C4-2B (cell line): ENCODE data around the gene PRKCA.

Experiments
- H3K27ac ChIP-seq: fragments of 450-650 bp; 2 replicates; pipeline ENCODE4 v1.5.1; 2017
- ZFX ChIP-seq: fragments of 450-650 bp; IDR thresholded peaks from 2 replicates; pipeline ENCODE4 v1.6.1; 2017
- TF ChIP-seq, protein P1 (sequence below): fragments of 450-650 bp; conservative IDR thresholded peaks from 2 replicates; pipeline ENCODE4 v1.5.1; 2017; ENCODE audit warnings: mild to moderate bottlenecking

The PRKCA gene

DNA sequence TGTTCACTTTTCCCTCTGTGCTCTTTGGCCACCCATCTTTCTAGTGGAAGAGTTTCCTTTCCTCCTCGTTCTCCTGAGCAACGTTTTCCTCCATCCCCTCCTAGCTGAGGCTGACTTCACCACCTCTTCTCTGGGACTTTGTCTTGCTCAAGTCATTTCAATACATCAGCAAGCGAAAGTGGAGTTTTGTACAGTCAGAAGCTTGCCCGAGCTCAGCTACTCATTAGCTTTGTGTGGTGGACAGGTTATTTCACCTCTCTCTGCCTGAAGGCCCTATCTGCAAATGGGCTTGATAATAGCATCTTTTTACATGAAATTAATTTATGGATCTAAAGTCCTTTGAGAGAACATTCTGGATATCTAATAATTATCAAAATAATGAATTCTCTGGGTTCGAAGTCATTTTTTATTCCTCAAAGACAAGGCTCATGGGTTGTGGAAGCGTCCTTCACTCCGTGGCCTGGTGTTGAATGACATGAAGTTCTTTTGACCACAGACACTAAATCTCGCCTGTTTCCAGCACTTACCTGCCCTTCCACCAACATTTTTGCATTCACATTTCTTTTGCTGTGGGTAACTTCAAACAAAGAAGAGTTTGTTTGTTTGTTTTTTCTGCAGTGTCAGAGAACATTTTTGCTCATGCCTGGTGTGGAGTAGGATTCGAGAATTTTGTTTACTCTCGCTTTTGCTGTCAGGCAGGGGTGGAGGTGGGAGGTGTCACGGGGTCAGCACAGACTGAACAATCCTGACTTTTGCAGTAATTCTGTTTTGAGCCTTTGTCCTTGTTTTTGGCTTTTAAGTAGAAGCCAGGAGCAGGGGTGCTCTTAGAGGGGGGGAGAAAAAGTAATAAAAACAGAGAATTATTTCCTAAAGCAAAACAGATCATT is 377.5 kb downstream of the PRKCA start:
- no peak for TF ChIP-seq ZFX
- TF ChIP-seq, protein P1, sequence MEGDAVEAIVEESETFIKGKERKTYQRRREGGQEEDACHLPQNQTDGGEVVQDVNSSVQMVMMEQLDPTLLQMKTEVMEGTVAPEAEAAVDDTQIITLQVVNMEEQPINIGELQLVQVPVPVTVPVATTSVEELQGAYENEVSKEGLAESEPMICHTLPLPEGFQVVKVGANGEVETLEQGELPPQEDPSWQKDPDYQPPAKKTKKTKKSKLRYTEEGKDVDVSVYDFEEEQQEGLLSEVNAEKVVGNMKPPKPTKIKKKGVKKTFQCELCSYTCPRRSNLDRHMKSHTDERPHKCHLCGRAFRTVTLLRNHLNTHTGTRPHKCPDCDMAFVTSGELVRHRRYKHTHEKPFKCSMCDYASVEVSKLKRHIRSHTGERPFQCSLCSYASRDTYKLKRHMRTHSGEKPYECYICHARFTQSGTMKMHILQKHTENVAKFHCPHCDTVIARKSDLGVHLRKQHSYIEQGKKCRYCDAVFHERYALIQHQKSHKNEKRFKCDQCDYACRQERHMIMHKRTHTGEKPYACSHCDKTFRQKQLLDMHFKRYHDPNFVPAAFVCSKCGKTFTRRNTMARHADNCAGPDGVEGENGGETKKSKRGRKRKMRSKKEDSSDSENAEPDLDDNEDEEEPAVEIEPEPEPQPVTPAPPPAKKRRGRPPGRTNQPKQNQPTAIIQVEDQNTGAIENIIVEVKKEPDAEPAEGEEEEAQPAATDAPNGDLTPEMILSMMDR: no peak
- no peak overlapping the region for H3K27ac ChIP-seq

DNA sequence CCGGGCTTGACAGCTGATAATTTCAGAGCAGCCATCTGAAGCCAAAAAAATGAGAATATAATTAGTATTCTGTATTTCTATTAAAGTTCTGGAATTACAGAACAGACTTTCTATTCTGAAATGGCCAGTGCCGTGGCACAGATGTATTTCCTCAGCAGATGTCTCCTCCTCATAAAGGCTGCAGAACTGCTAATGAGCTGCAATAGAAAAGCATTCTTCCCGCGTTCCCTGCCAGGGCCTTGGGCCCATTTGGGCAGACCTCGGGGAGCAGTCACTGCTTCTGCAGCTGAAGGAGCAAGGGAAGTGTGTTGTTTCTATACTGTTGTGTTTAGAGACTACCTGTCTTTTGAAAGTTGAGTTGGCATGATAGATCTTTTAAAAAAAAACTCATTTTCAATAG is 379.9 kb downstream of the PRKCA start:
- no peak overlapping the region for H3K27ac ChIP-seq
- TF ChIP-seq, protein P1: no peak
- TF ChIP-seq ZFX: no peak

DNA sequence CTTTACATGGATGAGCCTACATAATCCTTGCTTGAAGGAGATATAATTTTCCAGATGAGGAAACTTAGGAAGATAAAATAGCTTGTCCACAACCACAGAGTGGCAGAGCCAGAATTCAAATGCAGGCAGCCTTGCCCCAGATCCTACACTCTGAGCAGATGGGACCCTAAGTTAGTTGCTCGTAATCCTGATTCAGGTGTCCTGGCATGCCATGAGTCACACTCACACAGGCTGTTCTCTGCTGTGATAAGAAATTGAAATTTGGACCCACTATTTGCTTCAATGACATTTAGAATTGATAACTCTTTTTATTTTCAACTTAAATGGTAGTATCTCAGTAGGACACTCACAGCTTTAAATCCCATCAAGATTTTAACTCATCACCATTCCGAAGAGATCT is 381.8 kb downstream of the PRKCA start:
- TF ChIP-seq, protein P1: no peak
- TF ChIP-seq ZFX: no peak
- H3K27ac ChIP-seq: no peak overlapping the region

DNA sequence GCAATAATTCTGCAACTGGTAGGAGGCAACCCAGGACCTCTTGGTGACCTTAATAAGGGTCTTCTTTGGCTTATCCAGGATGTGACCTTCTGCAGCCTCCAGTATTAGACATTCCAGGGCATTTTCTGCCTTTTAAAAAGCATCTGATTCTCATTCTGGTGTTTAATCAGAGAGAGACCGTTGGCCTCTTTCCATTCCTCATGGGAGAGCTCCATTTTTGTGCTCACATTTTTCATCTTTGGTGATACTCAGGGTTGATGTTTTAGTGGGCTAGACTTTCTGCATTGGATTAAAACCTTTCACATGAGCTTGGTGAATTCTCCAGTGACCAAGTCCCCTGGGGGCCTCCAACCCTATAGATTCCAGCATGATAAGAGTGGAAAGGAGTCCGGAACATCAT is 382.3 kb downstream of the PRKCA start:
- TF ChIP-seq, protein P1: no peak
- no peak for TF ChIP-seq ZFX
- H3K27ac ChIP-seq: no peak overlapping the region

DNA sequence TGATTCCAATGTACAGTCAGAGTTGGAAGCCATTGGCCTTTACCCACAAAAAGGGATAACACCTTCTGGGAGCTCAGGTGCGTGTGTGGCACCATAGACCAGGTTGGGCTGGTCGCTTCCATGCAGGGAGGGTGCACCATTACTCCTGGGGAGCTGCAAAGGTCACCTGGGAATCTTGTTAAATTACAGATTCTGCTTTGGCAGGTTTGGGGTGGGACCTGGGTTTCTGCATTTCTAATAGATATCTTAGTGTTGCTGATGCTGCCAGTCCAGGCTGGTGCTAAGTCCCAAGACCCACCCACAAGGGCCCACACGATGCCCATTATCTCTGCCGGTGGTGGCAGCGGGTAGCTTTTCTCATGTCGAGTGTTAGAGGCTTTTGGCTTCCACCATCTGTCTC is 384.2 kb downstream of the PRKCA start:
- TF ChIP-seq ZFX: no peak
- TF ChIP-seq, protein P1: no peak
- H3K27ac ChIP-seq: no peak overlapping the region

DNA sequence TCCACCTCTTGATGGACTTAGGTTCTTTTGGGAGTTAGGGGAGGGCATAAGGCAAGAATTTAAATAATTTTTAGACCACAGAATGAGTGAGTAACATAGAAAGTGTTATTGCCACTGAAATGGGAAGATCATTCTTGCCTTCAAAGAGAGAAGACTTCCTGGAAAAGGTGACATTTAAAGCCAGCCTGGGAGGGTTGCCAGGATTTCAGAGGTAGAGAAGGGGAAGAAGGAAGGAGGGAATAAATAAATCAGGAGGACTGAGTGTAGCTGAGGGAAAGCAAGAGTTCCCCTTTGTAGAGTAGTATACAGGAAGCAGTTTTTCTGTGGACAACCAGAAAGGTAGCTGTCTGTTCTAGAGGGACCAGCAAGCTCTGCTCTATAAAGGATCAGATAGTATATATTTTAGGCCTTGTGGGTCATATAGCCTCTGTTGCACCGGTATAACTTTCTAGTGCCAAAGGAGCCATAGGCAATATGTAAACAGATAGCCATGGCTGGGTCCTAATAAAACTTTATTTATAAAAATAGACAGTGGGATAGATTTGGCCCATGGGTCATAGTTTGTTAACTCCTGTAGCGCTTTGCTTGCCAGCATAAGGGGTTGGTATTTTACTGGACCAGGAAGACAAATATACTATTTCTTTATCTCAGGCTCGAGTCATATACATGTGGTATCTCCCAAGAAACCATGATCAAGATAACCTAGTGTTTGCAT is 385.3 kb downstream of the PRKCA start:
- no peak overlapping the region for H3K27ac ChIP-seq
- no peak for TF ChIP-seq ZFX
- TF ChIP-seq, protein P1: no peak

DNA sequence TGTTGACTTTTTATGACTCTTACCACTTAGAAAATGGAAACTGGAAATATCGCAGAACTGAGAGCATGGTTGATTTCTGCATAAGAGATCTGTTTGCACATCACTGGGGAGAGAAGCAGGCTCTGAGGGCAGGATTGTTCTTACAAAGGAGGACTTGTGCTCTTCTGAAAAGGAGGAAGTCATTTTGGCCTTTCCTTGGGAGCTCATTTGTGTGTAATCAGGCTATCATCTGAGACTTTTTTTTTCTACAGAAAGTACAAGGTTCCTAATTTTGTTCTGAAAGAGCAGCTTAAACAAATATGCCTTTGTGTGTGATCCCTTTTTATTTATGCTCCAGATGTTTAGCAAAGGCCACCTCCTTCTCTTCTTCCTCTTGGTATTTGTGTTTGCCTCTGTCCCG is 386.8 kb downstream of the PRKCA start:
- H3K27ac ChIP-seq: no peak overlapping the region
- TF ChIP-seq ZFX: no peak
- TF ChIP-seq, protein P1: no peak
